ENCODE results near the gene STUB1.

The STUB1 gene

GRCh38 chr16:670485-671352 is 9.5 kb upstream of the STUB1 start:
- TF ChIP-seq, protein P1, sequence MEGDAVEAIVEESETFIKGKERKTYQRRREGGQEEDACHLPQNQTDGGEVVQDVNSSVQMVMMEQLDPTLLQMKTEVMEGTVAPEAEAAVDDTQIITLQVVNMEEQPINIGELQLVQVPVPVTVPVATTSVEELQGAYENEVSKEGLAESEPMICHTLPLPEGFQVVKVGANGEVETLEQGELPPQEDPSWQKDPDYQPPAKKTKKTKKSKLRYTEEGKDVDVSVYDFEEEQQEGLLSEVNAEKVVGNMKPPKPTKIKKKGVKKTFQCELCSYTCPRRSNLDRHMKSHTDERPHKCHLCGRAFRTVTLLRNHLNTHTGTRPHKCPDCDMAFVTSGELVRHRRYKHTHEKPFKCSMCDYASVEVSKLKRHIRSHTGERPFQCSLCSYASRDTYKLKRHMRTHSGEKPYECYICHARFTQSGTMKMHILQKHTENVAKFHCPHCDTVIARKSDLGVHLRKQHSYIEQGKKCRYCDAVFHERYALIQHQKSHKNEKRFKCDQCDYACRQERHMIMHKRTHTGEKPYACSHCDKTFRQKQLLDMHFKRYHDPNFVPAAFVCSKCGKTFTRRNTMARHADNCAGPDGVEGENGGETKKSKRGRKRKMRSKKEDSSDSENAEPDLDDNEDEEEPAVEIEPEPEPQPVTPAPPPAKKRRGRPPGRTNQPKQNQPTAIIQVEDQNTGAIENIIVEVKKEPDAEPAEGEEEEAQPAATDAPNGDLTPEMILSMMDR (IDR thresholded peaks at IDR 0.05; ENCODE audit: low read depth, low read length): no peak
- no peak for DNase-seq
- Histone ChIP-seq H3K9me3 (ENCODE audit: severe bottlenecking) (no peaks in the 10 kb centered on the region), H3K4me3 (ENCODE audit: low read depth, low read length) (no peak overlapping the region), H3K27me3 (ENCODE audit: insufficient read depth, low read depth, severe bottlenecking) (no peaks in the 10 kb centered on the region), H3K36me3 (peaks cover 64% of the 10 kb centered on the region), H3K27ac (no peak overlapping the region)

GRCh38 chr16:671353-672131 is 8.7 kb upstream of the STUB1 start:
- TF ChIP-seq, protein P1 (IDR thresholded peaks at IDR 0.05; ENCODE audit: low read depth, low read length): no peak
- H3K9me3 ChIP-seq (ENCODE audit: severe bottlenecking): no peaks in the 10 kb centered on the region

DNA sequence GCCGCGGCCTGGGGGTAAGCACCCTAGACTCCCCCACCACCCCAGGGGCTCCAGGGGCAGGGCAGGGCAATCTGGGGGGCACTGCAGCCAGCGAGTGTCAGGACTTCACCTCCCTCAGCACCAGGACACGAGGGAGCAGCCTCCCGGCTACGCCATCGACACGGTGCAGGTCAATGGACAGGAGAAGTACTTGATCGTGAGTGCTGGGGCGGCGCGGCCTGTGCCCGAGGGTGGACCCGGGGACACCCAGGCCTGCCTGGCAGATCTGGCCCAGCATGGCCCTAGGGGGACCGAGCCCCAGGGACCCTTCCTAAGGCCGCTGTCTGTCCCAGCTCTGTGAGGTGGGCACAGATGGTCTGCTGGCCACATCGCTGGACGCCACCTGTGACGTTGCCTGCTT is 7.8 kb upstream of the STUB1 start:
- TF ChIP-seq, protein P1 (IDR thresholded peaks at IDR 0.05; ENCODE audit: low read depth, low read length): no peak
- Histone ChIP-seq H3K27me3 (ENCODE audit: insufficient read depth, low read depth, severe bottlenecking) (no peaks in the 10 kb centered on the region), H3K9me3 (ENCODE audit: severe bottlenecking) (no peaks in the 10 kb centered on the region), H3K4me3 (ENCODE audit: low read depth, low read length) (no peak overlapping the region), H3K27ac (no peak overlapping the region), H3K36me3 (peaks cover 61% of the 10 kb centered on the region)
- DNase-seq: no peak

More at GRCh38 chr16:671353-672131, 8.7 kb upstream of the STUB1 start:
- Histone ChIP-seq H3K27ac (no peak overlapping the region), H3K27me3 (ENCODE audit: insufficient read depth, low read depth, severe bottlenecking) (no peaks in the 10 kb centered on the region), H3K4me3 (ENCODE audit: low read depth, low read length) (no peak overlapping the region), H3K36me3 (peaks cover 64% of the 10 kb centered on the region)
- no peak for DNase-seq

- H3K36me3 ChIP-seq: peaks cover 59% of the 10 kb centered on the region
- H3K27ac ChIP-seq: no peak overlapping the region
- DNase-seq: no peak
These were observed 7.4 kb upstream of the STUB1 start for GRCh38 chr16:672851-673250.

GRCh38 chr16:673399-673991 is 6.7 kb upstream of the STUB1 start:
- DNase-seq: no peak
- peaks cover 54% of the 10 kb centered on the region for H3K36me3 ChIP-seq
- no peaks in the 10 kb centered on the region for H3K9me3 ChIP-seq (ENCODE audit: severe bottlenecking)
- H3K4me3 ChIP-seq (ENCODE audit: low read depth, low read length): no peak overlapping the region
- TF ChIP-seq, protein P1 (IDR thresholded peaks at IDR 0.05; ENCODE audit: low read depth, low read length): no peak
- H3K27me3 ChIP-seq (ENCODE audit: insufficient read depth, low read depth, severe bottlenecking): no peaks in the 10 kb centered on the region
- no peak overlapping the region for H3K27ac ChIP-seq

More at GRCh38 chr16:672851-673250, 7.4 kb upstream of the STUB1 start:
- H3K27me3 ChIP-seq (ENCODE audit: insufficient read depth, low read depth, severe bottlenecking): no peaks in the 10 kb centered on the region
- TF ChIP-seq, protein P1 (IDR thresholded peaks at IDR 0.05; ENCODE audit: low read depth, low read length): no peak
- H3K9me3 ChIP-seq (ENCODE audit: severe bottlenecking): no peaks in the 10 kb centered on the region
- H3K4me3 ChIP-seq (ENCODE audit: low read depth, low read length): no peak overlapping the region

Data from WERI-Rb-1 (cell line).